Measurements from ENCODE around the gene PLXDC2. TPM values are rescaled to one million over a fixed set of nuclear protein-coding genes. Genes with fewer than 3 reads are reported as not detected.

The PLXDC2 gene
- total RNA-seq, 3 donors from 2014 or later (not counting 1 experiment from before 2014, with no cell fraction given), result 16.9 to 22.9 (median 21.6) TPM

GRCh38 chr10:19801369-19801768, 14.9 kb upstream of the PLXDC2 start:
- peaks cover 11 to 38% of the 10 kb centered on the region in 2 donors for H3K27me3 Mint-ChIP-seq (ENCODE audit: low read depth in 2 of 2)
- Histone ChIP-seq H3K27me3 (ENCODE audit: control insufficient read depth, insufficient read depth, low read length) (no peaks in the 10 kb centered on the region), H3K9me3 (ENCODE audit: control insufficient read depth, insufficient read depth, low read length) (no peaks in the 10 kb centered on the region), H3K4me3 (ENCODE audit: low read length) (no peak overlapping the region), H3K4me1 (ENCODE audit: control insufficient read depth, insufficient read depth, low read length) (no peaks in the 10 kb centered on the region), H3K36me3 (ENCODE audit: control insufficient read depth, insufficient read depth, low read length) (no peaks in the 10 kb centered on the region), H3K27ac (ENCODE audit: low read length) (no peak overlapping the region)
- no peak overlapping the region for H3K4me3 Mint-ChIP-seq
- H3K4me1 Mint-ChIP-seq, result no peaks in the 10 kb centered on the region
- 100% methylated on average over 4 of the region's 4 CpGs for WGBS (ENCODE audit: insufficient coverage)
- H3K27ac Mint-ChIP-seq, result no peak overlapping the region
- H3K36me3 Mint-ChIP-seq, result peaks cover 20% of the 10 kb centered on the region
- TF ChIP-seq CTCF (IDR thresholded peaks at IDR 0.05), result no peak
- intact Hi-C loops (cut with micrococcal nuclease), result no loop called here
- H3K9me3 Mint-ChIP-seq, result peaks cover 0 to 3% of the 10 kb centered on the region in 2 donors
- no peak for ATAC-seq
- no peak for DNase-seq

GRCh38 chr10:19803676-19804075, 12.6 kb upstream of the PLXDC2 start:
- H3K4me3 Mint-ChIP-seq, result no peak overlapping the region
- intact Hi-C loops (cut with micrococcal nuclease), result no loop called here

GRCh38 chr10:19809481-19809880, 6.8 kb upstream of the PLXDC2 start:
- no peaks in the 10 kb centered on the region for H3K36me3 ChIP-seq (ENCODE audit: control insufficient read depth, insufficient read depth, low read length)
- Mint-ChIP-seq H3K36me3 (peaks cover 19% of the 10 kb centered on the region), H3K27ac (no peak overlapping the region), H3K4me1 (peaks cover 1 to 3% of the 10 kb centered on the region in 2 donors), H3K4me3 (no peak overlapping the region), H3K27me3 (ENCODE audit: low read depth in 2 of 2) (peaks cover 43 to 97% of the 10 kb centered on the region in 2 donors), H3K9me3 (peaks cover 0 to 3% of the 10 kb centered on the region in 2 donors)
- H3K9me3 ChIP-seq (ENCODE audit: control insufficient read depth, insufficient read depth, low read length), result no peaks in the 10 kb centered on the region
- WGBS (ENCODE audit: insufficient coverage), result 100% methylated on average over 1 of the region's 3 CpGs
- H3K27ac ChIP-seq (ENCODE audit: low read length), result no peak overlapping the region
- no peak for DNase-seq
- peaks cover 2% of the 10 kb centered on the region for H3K27me3 ChIP-seq (ENCODE audit: control insufficient read depth, insufficient read depth, low read length)
- H3K4me3 ChIP-seq (ENCODE audit: low read length), result no peak overlapping the region
- intact Hi-C loops (cut with micrococcal nuclease), result no loop called here
- TF ChIP-seq CTCF (IDR thresholded peaks at IDR 0.05), result no peak
- ATAC-seq, result no peak
- H3K4me1 ChIP-seq (ENCODE audit: control insufficient read depth, insufficient read depth, low read length), result no peaks in the 10 kb centered on the region

More at GRCh38 chr10:19803676-19804075, 12.6 kb upstream of the PLXDC2 start:
- H3K27ac ChIP-seq (ENCODE audit: low read length), result no peak overlapping the region
- ATAC-seq, result no peak
- Mint-ChIP-seq H3K9me3 (peaks cover 0 to 3% of the 10 kb centered on the region in 2 donors), H3K4me1 (no peaks in the 10 kb centered on the region), H3K27ac (no peak overlapping the region), H3K36me3 (peaks cover 20% of the 10 kb centered on the region), H3K27me3 (ENCODE audit: low read depth in 2 of 2) (peaks cover 16 to 58% of the 10 kb centered on the region in 2 donors)
- H3K27me3 ChIP-seq (ENCODE audit: control insufficient read depth, insufficient read depth, low read length), result no peaks in the 10 kb centered on the region
- no peak for TF ChIP-seq CTCF (IDR thresholded peaks at IDR 0.05)
- H3K4me1 ChIP-seq (ENCODE audit: control insufficient read depth, insufficient read depth, low read length), result no peaks in the 10 kb centered on the region
- DNase-seq, result no peak
- no peaks in the 10 kb centered on the region for H3K36me3 ChIP-seq (ENCODE audit: control insufficient read depth, insufficient read depth, low read length)
- no peak overlapping the region for H3K4me3 ChIP-seq (ENCODE audit: low read length)
- H3K9me3 ChIP-seq (ENCODE audit: control insufficient read depth, insufficient read depth, low read length), result no peaks in the 10 kb centered on the region
- 100% methylated on average over 1 of the region's 2 CpGs for WGBS (ENCODE audit: insufficient coverage)

GRCh38 chr10:19811540-19811939, 4.7 kb upstream of the PLXDC2 start:
- WGBS (ENCODE audit: insufficient coverage), result 100% methylated on average over 1 of the region's 1 CpG
- Histone ChIP-seq H3K27ac (ENCODE audit: low read length) (no peak overlapping the region), H3K36me3 (ENCODE audit: control insufficient read depth, insufficient read depth, low read length) (no peaks in the 10 kb centered on the region), H3K9me3 (ENCODE audit: control insufficient read depth, insufficient read depth, low read length) (no peaks in the 10 kb centered on the region), H3K27me3 (ENCODE audit: control insufficient read depth, insufficient read depth, low read length) (peaks cover 6% of the 10 kb centered on the region), H3K4me3 (ENCODE audit: low read length) (no peak overlapping the region), H3K4me1 (ENCODE audit: control insufficient read depth, insufficient read depth, low read length) (peaks cover 6% of the 10 kb centered on the region)
- H3K36me3 Mint-ChIP-seq, result no peaks in the 10 kb centered on the region
- ATAC-seq (no peak), DNase-seq (no peak)
- intact Hi-C loops (cut with micrococcal nuclease), result loop anchor here (10.0 kb wide), 1 partner anchor 803 kb away; no protein-coding TSS in a partner anchor
- H3K27ac Mint-ChIP-seq, result no peak overlapping the region
- peaks cover 12 to 13% of the 10 kb centered on the region in 2 donors for H3K4me1 Mint-ChIP-seq
- H3K9me3 Mint-ChIP-seq, result no peaks in the 10 kb centered on the region
- peaks cover 36 to 81% of the 10 kb centered on the region in 2 donors for H3K27me3 Mint-ChIP-seq (ENCODE audit: low read depth in 2 of 2)
- peak; percentile 21 for TF ChIP-seq CTCF (IDR thresholded peaks at IDR 0.05)
- no peak overlapping the region for H3K4me3 Mint-ChIP-seq

Data from natural killer cell (primary cell).